Pons (tissue), 1 donor: Measurements from ENCODE around the gene RHOA.

ENCODE experiments used
- DNase-seq: peaks from one replicate; pipeline ENCODE4 v3.0.0-alpha.2; 2016; ENCODE audit warnings: low spot score

Gene RHOA

DNA sequence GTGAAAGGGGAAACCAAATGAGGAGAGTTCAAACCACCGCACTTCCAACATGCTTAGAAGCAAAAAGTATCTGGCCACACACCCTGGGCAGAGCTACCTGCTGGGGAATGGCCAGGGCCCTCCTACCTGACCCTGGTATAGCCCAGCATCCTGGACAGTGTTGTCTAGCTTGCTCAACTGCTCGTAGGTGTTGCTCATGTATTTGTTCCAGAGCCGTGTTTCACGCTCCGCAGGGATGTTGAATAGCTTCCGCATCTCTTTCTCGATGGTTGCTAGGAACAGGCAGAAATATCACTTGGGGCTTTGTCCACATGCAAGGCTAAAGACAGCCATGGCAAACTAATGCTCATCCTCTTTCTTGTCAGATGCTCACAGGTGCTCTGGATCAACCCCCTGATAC lies 87.0 kb downstream of the RHOA start:
- no peak for DNase-seq

DNA sequence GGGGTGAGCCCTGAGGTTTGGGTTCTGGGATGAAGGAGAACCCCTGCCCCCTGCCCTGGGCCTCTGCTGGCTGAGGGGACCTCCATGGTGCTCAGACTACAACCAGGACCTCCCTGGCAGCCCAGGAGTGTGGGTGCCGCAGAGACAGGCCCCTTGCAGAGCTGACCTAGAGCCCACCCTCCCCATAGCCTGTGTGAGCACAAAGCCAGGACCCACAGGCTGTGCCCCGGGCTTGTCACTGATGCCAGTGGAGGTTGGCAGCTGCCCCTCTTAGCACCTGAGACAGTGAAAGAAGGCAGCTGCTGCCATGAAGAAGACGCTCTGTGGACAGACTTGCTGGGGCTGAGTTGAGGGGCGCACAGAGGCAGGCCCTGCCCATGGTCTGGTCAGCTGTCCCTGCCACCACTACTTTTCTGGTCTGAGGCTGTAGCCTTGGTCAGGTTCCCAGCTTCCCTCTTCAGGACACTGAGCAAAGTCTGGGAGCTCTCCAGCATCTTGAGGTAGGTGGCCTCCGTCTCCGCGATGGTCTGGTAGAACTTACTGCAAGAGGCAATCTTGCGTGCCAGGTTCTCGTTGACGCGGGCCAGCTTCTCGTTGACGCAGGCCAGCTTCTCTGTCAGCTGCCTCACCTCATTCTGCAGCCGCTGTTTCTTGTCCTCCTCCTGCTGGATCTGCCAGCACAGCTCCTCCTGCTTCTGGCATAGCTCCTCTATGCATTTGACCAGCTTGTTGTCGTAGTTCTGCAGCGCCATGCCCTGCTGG lies 94.9 kb downstream of the RHOA start:
- DNase-seq = peak; percentile 40

GRCh38 chr3:49313896-49314688 lies 97.7 kb downstream of the RHOA start:
- DNase-seq = no peak

DNA sequence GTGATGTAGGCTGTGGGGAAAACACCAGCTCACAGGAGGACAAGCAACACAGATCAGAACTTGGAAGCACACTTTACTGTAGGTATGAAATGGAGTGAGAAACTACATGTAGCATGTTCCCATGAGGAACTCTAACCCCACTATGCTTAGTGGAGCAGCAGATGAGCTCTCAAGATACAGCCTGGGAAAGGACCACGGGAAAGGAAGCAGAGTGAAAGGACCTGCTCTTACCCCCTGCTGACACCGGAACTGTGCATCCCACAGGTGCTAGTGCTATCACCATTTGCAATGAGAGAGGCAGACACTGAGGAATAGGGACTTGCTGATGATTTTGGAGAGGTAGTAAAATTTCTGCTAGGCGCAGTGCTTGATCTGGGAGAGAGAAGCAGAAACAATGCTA lies 100.5 kb downstream of the RHOA start:
- DNase-seq = no peak

GRCh38 chr3:49310677-49311076 lies 101.1 kb downstream of the RHOA start:
- DNase-seq = no peak
